WTC11 (cell line): ENCODE data around the gene MTHFD2. TPM values are rescaled to one million over a fixed set of nuclear protein-coding genes. Genes with fewer than 3 reads are reported as not detected.

ENCODE experiments used
- ATAC-seq: fragments of 200-7000 bp; cut with Tn5 transposase; 2 replicates; pipeline ENCODE4 v1.10.0; 2021; ENCODE audit warnings: mild to moderate bottlenecking, moderate library complexity
- CTCF ChIA-PET: fragments of 300-600 bp; sonication (Branson Sonifier 250); formaldehyde crosslinking; loops from one replicate; lab custom pipeline; 2021; ENCODE audit warnings: antibody characterized with exemption; lab: Charles Lee
- POLR2A ChIA-PET: fragments of 350-600 bp; sonication (Branson Sonifier 250); formaldehyde crosslinking; loops from one replicate; lab custom pipeline; 2021; ENCODE audit warnings: antibody characterized with exemption; lab: Charles Lee
- DNase-seq: peaks from one replicate; pipeline ENCODE4 v3.0.0; 2021; ENCODE audit warnings: low spot score
- H3K27ac Mint-ChIP-seq: 2 replicates; pipeline ENCODE4 v1.8.0; 2021; ENCODE audit warnings: mixed read lengths
- H3K27me3 Mint-ChIP-seq: 2 replicates; pipeline ENCODE4 v1.8.0; 2021; ENCODE audit warnings: low read depth, mild to moderate bottlenecking, moderate library complexity, mixed read lengths
- H3K36me3 Mint-ChIP-seq: 2 replicates; pipeline ENCODE4 v1.8.0; 2021; ENCODE audit warnings: mixed read lengths
- H3K4me1 Mint-ChIP-seq: 2 replicates; pipeline ENCODE4 v1.8.0; 2022; ENCODE audit warnings: mixed read lengths
- H3K4me3 Mint-ChIP-seq: 2 replicates; pipeline ENCODE4 v1.8.0; 2021; ENCODE audit warnings: mild to moderate bottlenecking, moderate library complexity, mixed read lengths
- H3K9me3 Mint-ChIP-seq: 2 replicates; pipeline ENCODE4 v1.8.0; 2021; ENCODE audit warnings: mixed read lengths
- ATF1 ChIP-seq: sonication (generic); formaldehyde crosslinking; IDR thresholded peaks from 2 replicates; pipeline ENCODE4 v1.8.1; 2023; ENCODE audit warnings: mild to moderate bottlenecking, moderate library complexity, missing genetic modification reagents
- ATF2 ChIP-seq: sonication (generic); formaldehyde crosslinking; IDR thresholded peaks from 2 replicates; pipeline ENCODE4 v1.8.1; 2022; ENCODE audit warnings: low read depth, missing genetic modification reagents, borderline replicate concordance
- ATF6 ChIP-seq: sonication (generic); formaldehyde crosslinking; IDR thresholded peaks from 2 replicates; pipeline ENCODE4 v1.8.1; 2023; ENCODE audit warnings: mild to moderate bottlenecking, missing genetic modification reagents
- E2F1 ChIP-seq: sonication (generic); formaldehyde crosslinking; IDR thresholded peaks from 2 replicates; pipeline ENCODE4 v1.8.0; 2022; ENCODE audit warnings: mild to moderate bottlenecking, missing genetic modification reagents
- ELF4 ChIP-seq: sonication (generic); formaldehyde crosslinking; IDR thresholded peaks from 2 replicates; pipeline ENCODE4 v1.8.1; 2022; ENCODE audit warnings: low read depth, mild to moderate bottlenecking, moderate library complexity, missing genetic modification reagents
- EMX1 ChIP-seq: fragments of 250-450 bp; sonication (Bioruptor Pico); IDR thresholded peaks from 2 replicates; pipeline ENCODE4 v1.8.0; 2021; ENCODE audit warnings: mild to moderate bottlenecking
- FOXJ3 ChIP-seq: sonication (generic); formaldehyde crosslinking; IDR thresholded peaks from 2 replicates; pipeline ENCODE4 v1.9.0; 2021; ENCODE audit warnings: missing genetic modification reagents, mild to moderate bottlenecking, borderline replicate concordance
- FOXP4 ChIP-seq: sonication (generic); formaldehyde crosslinking; IDR thresholded peaks from 2 replicates; pipeline ENCODE4 v1.8.0; 2022; ENCODE audit warnings: mild to moderate bottlenecking, missing genetic modification reagents
- HMGA2 ChIP-seq: fragments of 250-450 bp; sonication (Bioruptor Pico); IDR thresholded peaks from 2 replicates; pipeline ENCODE4 v1.4.0; 2021; ENCODE audit warnings: mild to moderate bottlenecking, moderate library complexity
- USF2 ChIP-seq: sonication (generic); formaldehyde crosslinking; IDR thresholded peaks from 2 replicates; pipeline ENCODE4 v1.8.1; 2023; ENCODE audit warnings: mild to moderate bottlenecking, missing genetic modification reagents, moderate library complexity
- ZNF121 ChIP-seq: sonication (generic); formaldehyde crosslinking; IDR thresholded peaks from 2 replicates; pipeline ENCODE4 v1.8.0; 2023; ENCODE audit warnings: missing genetic modification reagents
- ZNF423 ChIP-seq: fragments of 250-450 bp; sonication (Bioruptor Pico); IDR thresholded peaks from 2 replicates; pipeline ENCODE4 v2.1.2; 2022; ENCODE audit warnings: mild to moderate bottlenecking, moderate library complexity
- ZSCAN18 ChIP-seq: fragments of 250-450 bp; sonication (Bioruptor Pico); IDR thresholded peaks from 2 replicates; pipeline ENCODE4 v2.1.2; 2022; ENCODE audit warnings: mild to moderate bottlenecking, moderate library complexity
- total RNA-seq: library from RNA; stranded (reverse); gene quantifications from 3 replicates; pipeline ENCODE4 v1.2.3, GENCODE V29; 2021
- TF ChIP-seq, protein P1 (sequence below): fragments of 250-450 bp; sonication (Bioruptor Pico); IDR thresholded peaks from 2 replicates; pipeline ENCODE4 v1.9.0; 2021; ENCODE audit warnings: moderate library complexity, mild to moderate bottlenecking, inconsistent platforms, borderline replicate concordance
- TF ChIP-seq, protein P2 (sequence below): sonication (generic); formaldehyde crosslinking; conservative IDR thresholded peaks from 2 replicates; pipeline ENCODE4 v1.8.1; 2023; ENCODE audit warnings: mild to moderate bottlenecking, low read depth, missing genetic modification reagents, moderate library complexity
- TF ChIP-seq, protein P3 (sequence below): fragments of 250-450 bp; sonication (Bioruptor Pico); IDR thresholded peaks from 2 replicates; pipeline ENCODE4 v1.8.0; 2021; ENCODE audit warnings: mild to moderate bottlenecking

MTHFD2 gene
- total RNA-seq, 1 experiment from 2014 or later: 251 TPM

GRCh38 chr2:74227646-74228045 lies 29.2 kb downstream of the MTHFD2 start:
- ChIA-PET POLR2A (no interaction called here), CTCF (interaction anchor here (0.7 to 3.0 kb wide), 8 partner anchors 12 to 404 kb away, joined by 3 to 12 read pairs (median 4); no protein-coding TSS in a partner anchor)
- Mint-ChIP-seq H3K4me1 (peaks cover 13% of the 10 kb centered on the region), H3K36me3 (no peaks in the 10 kb centered on the region), H3K4me3 (no peak overlapping the region), H3K9me3 (no peaks in the 10 kb centered on the region), H3K27ac (peak overlapping the region; percentile 49; the same call in 1 of the 2 replicates), H3K27me3 (peaks cover 4% of the 10 kb centered on the region; the same call in 1 of the 2 replicates)
- peak; percentile 76 for ATAC-seq
- TF ChIP-seq ATF1 (CRISPR knock-in tag) (no peak), ZSCAN18 (no peak), HMGA2 (CRISPR knock-in tag) (no peak), EMX1 (no peak), ATF6 (CRISPR knock-in tag) (no peak), FOXP4 (CRISPR knock-in tag) (no peak), E2F1 (CRISPR knock-in tag) (no peak), ELF4 (no peak), ZNF121 (no peak), FOXJ3 (CRISPR knock-in tag) (no peak), ATF2 (CRISPR knock-in tag) (no peak), USF2 (CRISPR knock-in tag) (no peak), ZNF423 (CRISPR knock-in tag) (no peak)
- TF ChIP-seq, protein P1, sequence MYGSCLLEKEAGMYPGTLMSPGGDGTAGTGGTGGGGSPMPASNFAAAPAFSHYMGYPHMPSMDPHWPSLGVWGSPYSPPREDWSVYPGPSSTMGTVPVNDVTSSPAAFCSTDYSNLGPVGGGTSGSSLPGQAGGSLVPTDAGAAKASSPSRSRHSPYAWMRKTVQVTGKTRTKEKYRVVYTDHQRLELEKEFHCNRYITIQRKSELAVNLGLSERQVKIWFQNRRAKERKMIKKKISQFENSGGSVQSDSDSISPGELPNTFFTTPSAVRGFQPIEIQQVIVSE: no peak
- TF ChIP-seq, protein P2, sequence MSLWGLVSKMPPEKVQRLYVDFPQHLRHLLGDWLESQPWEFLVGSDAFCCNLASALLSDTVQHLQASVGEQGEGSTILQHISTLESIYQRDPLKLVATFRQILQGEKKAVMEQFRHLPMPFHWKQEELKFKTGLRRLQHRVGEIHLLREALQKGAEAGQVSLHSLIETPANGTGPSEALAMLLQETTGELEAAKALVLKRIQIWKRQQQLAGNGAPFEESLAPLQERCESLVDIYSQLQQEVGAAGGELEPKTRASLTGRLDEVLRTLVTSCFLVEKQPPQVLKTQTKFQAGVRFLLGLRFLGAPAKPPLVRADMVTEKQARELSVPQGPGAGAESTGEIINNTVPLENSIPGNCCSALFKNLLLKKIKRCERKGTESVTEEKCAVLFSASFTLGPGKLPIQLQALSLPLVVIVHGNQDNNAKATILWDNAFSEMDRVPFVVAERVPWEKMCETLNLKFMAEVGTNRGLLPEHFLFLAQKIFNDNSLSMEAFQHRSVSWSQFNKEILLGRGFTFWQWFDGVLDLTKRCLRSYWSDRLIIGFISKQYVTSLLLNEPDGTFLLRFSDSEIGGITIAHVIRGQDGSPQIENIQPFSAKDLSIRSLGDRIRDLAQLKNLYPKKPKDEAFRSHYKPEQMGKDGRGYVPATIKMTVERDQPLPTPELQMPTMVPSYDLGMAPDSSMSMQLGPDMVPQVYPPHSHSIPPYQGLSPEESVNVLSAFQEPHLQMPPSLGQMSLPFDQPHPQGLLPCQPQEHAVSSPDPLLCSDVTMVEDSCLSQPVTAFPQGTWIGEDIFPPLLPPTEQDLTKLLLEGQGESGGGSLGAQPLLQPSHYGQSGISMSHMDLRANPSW: no peak
- TF ChIP-seq, protein P3, sequence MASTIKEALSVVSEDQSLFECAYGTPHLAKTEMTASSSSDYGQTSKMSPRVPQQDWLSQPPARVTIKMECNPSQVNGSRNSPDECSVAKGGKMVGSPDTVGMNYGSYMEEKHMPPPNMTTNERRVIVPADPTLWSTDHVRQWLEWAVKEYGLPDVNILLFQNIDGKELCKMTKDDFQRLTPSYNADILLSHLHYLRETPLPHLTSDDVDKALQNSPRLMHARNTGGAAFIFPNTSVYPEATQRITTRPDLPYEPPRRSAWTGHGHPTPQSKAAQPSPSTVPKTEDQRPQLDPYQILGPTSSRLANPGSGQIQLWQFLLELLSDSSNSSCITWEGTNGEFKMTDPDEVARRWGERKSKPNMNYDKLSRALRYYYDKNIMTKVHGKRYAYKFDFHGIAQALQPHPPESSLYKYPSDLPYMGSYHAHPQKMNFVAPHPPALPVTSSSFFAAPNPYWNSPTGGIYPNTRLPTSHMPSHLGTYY (CRISPR knock-in tag): no peak
- DNase-seq: peak; percentile 47
